Smooth muscle cell (in vitro differentiated cells): ENCODE data around the gene CD74. TPM values are rescaled to one million over a fixed set of nuclear protein-coding genes. Genes with fewer than 3 reads are reported as not detected.

Experiments
- DNase-seq: peaks from one replicate; lab custom pipeline; 2025; ENCODE audit not compliant: unreplicated experiment; lab: John Stamatoyannopoulos, UW
- H2AFZ ChIP-seq: fragments of 200-600 bp; sonication (generic); 2 replicates; pipeline ENCODE4 v1.6.0; 2016; ENCODE audit warnings: antibody characterized with exemption, low read depth, mild to moderate bottlenecking
- H3F3A ChIP-seq: fragments of 200-600 bp; sonication (generic); 2 replicates; pipeline ENCODE4 v1.6.0; 2017; ENCODE audit warnings: antibody characterized with exemption, low read depth
- H3K27ac ChIP-seq: fragments of 200-600 bp; sonication (generic); 2 replicates; pipeline ENCODE4 v1.5.1; 2016; ENCODE audit warnings: low read depth, mild to moderate bottlenecking
- H3K27me3 ChIP-seq: fragments of 200-600 bp; sonication (generic); 2 replicates; pipeline ENCODE4 v1.6.1; 2016; ENCODE audit warnings: low read depth, mild to moderate bottlenecking
- H3K36me3 ChIP-seq: fragments of 200-600 bp; sonication (generic); 2 replicates; pipeline ENCODE4 v1.5.1; 2016; ENCODE audit warnings: low read depth
- H3K4me1 ChIP-seq: fragments of 200-600 bp; sonication (generic); 2 replicates; pipeline ENCODE4 v1.5.1; 2016; ENCODE audit warnings: low read depth
- H3K4me2 ChIP-seq: fragments of 200-600 bp; sonication (generic); 2 replicates; pipeline ENCODE4 v1.6.0; 2016; ENCODE audit warnings: mild to moderate bottlenecking
- H3K4me3 ChIP-seq: fragments of 200-600 bp; sonication (generic); 2 replicates; pipeline ENCODE4 v1.5.1; 2016; ENCODE audit warnings: mild to moderate bottlenecking
- H3K79me2 ChIP-seq: fragments of 200-600 bp; sonication (generic); 2 replicates; pipeline ENCODE4 v1.6.0; 2016; ENCODE audit warnings: low read depth, mild to moderate bottlenecking
- H3K9ac ChIP-seq: fragments of 200-600 bp; sonication (generic); 2 replicates; pipeline ENCODE4 v1.6.0; 2016; ENCODE audit warnings: low read depth
- H3K9me3 ChIP-seq: fragments of 200-600 bp; sonication (generic); replicated peaks from 2 replicates; pipeline ENCODE4 v1.5.1; 2016; ENCODE audit warnings: low read depth
- H4K20me1 ChIP-seq: fragments of 200-600 bp; sonication (generic); 2 replicates; pipeline ENCODE4 v1.6.0; 2016; ENCODE audit warnings: low read depth
- WGBS: methylation state at CpG from one replicate; pipeline ENCODE4 v1.1.7; 2016; ENCODE audit warnings: low lambda C conversion rate; 5-methylcytosine and 5-hydroxymethylcytosine counted together
- polyA plus RNA-seq: library from polyadenylated mRNA; unstranded; fragments of >200 nt; fragmentation: Nextera tagmentation; extraction: Ambion mirVana; gene quantifications from 2 replicates; pipeline ENCODE4 v1.2.1, GENCODE V29; 2016
- total RNA-seq: library from RNA; depleted of rRNA; stranded (reverse); fragments of >200 nt; gene quantifications from 2 replicates; pipeline ENCODE4 v1.2.3, GENCODE V29; 2014
- TF ChIP-seq, protein P1 (sequence below): fragments of 200-600 bp; sonication (generic); IDR thresholded peaks from 2 replicates; pipeline ENCODE4 v1.5.1; 2017; ENCODE audit warnings: borderline replicate concordance, mild to moderate bottlenecking, antibody characterized with exemption; ENCODE audit not compliant: insufficient read depth, poor library complexity, severe bottlenecking

Gene CD74
- total and polyA plus RNA-seq, 2 experiments from 2014 or later: 2.7 to 3.9 TPM

- Histone ChIP-seq H3F3A (no peaks in the 10 kb centered on the region), H4K20me1 (no peaks in the 10 kb centered on the region), H3K36me3 (no peaks in the 10 kb centered on the region), H3K27me3 (no peaks in the 10 kb centered on the region), H3K9me3 (no peaks in the 10 kb centered on the region), H2AFZ (no peak overlapping the region), H3K4me3 (peak overlapping the region; percentile 39), H3K4me2 (no peak overlapping the region), H3K9ac (no peak overlapping the region), H3K4me1 (peaks cover 9% of the 10 kb centered on the region), H3K27ac (no peak overlapping the region), H3K79me2 (no peaks in the 10 kb centered on the region)
- no peak for DNase-seq
- TF ChIP-seq, protein P1, sequence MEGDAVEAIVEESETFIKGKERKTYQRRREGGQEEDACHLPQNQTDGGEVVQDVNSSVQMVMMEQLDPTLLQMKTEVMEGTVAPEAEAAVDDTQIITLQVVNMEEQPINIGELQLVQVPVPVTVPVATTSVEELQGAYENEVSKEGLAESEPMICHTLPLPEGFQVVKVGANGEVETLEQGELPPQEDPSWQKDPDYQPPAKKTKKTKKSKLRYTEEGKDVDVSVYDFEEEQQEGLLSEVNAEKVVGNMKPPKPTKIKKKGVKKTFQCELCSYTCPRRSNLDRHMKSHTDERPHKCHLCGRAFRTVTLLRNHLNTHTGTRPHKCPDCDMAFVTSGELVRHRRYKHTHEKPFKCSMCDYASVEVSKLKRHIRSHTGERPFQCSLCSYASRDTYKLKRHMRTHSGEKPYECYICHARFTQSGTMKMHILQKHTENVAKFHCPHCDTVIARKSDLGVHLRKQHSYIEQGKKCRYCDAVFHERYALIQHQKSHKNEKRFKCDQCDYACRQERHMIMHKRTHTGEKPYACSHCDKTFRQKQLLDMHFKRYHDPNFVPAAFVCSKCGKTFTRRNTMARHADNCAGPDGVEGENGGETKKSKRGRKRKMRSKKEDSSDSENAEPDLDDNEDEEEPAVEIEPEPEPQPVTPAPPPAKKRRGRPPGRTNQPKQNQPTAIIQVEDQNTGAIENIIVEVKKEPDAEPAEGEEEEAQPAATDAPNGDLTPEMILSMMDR: no peak
- 98% methylated on average over 5 of the region's 5 CpGs for WGBS
Measured at GRCh38 chr5:150411245-150411979, 1.3 kb downstream of the CD74 start.

DNA sequence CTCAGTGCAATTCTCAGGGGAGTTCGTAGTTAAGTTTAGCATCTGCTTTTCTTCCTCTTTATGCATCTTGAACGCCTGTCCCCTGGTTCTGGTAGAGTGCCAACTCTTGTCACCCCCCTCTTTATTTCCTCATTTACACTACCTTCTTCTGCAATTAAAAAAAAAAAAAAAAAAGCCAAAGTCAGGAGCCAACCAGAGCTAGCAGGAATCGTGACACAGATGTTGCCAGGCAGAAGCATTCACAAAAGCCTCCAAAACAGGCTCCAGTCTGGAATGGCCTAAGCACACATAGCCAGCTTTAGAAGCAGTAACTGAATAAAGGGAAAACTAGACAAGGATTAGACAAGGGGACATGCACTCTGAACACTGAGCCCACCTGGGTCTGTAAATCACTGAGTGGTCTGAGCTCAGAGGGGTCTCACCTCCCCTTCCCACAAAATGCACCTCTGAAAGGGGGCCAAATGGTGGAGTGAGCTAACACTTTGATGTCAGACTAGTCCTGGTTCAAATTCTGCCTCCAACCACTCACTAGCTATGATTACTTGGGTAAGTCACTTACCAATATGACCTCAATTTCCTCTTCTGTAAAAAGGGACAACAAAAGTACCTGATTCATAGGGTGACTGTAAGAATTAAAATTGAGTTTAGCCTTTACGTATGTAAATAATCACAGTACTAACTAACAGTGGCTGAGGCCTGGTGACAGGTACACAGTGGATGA, 2.0 kb downstream of the CD74 start:
- no peak overlapping the region for H3K4me2 ChIP-seq
- H3F3A ChIP-seq: no peaks in the 10 kb centered on the region
- H3K4me3 ChIP-seq: no peak overlapping the region
- H3K79me2 ChIP-seq: no peaks in the 10 kb centered on the region
- H2AFZ ChIP-seq: no peak overlapping the region
- TF ChIP-seq, protein P1: no peak
- H3K9me3 ChIP-seq: no peaks in the 10 kb centered on the region
- no peak overlapping the region for H3K9ac ChIP-seq
- WGBS: 76% methylated on average over 4 of the region's 4 CpGs
- no peak for DNase-seq
- H4K20me1 ChIP-seq: no peaks in the 10 kb centered on the region
- no peaks in the 10 kb centered on the region for H3K36me3 ChIP-seq
- no peak overlapping the region for H3K27ac ChIP-seq
- H3K4me1 ChIP-seq: peaks cover 9% of the 10 kb centered on the region
- no peaks in the 10 kb centered on the region for H3K27me3 ChIP-seq

- no peak overlapping the region for H3K27ac ChIP-seq
- H3K9ac ChIP-seq: no peak overlapping the region
Measured at GRCh38 chr5:150409638-150410523, 2.8 kb downstream of the CD74 start.

More at GRCh38 chr5:150409638-150410523, 2.8 kb downstream of the CD74 start:
- H2AFZ ChIP-seq: no peak overlapping the region
- no peak for DNase-seq
- H3K4me3 ChIP-seq: no peak overlapping the region
- no peaks in the 10 kb centered on the region for H3K9me3 ChIP-seq
- H3K4me1 ChIP-seq: peaks cover 9% of the 10 kb centered on the region
- H3K36me3 ChIP-seq: no peaks in the 10 kb centered on the region
- WGBS: 21% methylated on average over 14 of the region's 15 CpGs
- H3K79me2 ChIP-seq: no peaks in the 10 kb centered on the region
- H4K20me1 ChIP-seq: no peaks in the 10 kb centered on the region
- H3K4me2 ChIP-seq: no peak overlapping the region
- H3K27me3 ChIP-seq: no peaks in the 10 kb centered on the region
- TF ChIP-seq, protein P1: no peak
- no peaks in the 10 kb centered on the region for H3F3A ChIP-seq
